HepG2 (cell line): Measurements from ENCODE around the gene HS2ST1.

Experiments
- CTCF ChIP-seq: sonication (generic); formaldehyde crosslinking; IDR thresholded peaks from 2 replicates; pipeline ENCODE4 v1.5.0; 2020; ENCODE audit warnings: mild to moderate bottlenecking, missing genetic modification reagents, moderate library complexity
- EHMT2 ChIP-seq: fragments of 200-600 bp; sonication (generic); IDR thresholded peaks from 2 replicates; pipeline ENCODE4 v1.7.0; 2017; ENCODE audit warnings: antibody characterized with exemption, low read depth, low read length, borderline replicate concordance
- PBX3 ChIP-seq: sonication (generic); formaldehyde crosslinking; IDR thresholded peaks from 2 replicates; pipeline ENCODE4 v1.8.1; 2023; ENCODE audit warnings: missing genetic modification reagents, inconsistent platforms, borderline replicate concordance
- PHF8 ChIP-seq: sonication (generic); formaldehyde crosslinking; IDR thresholded peaks from 2 replicates; pipeline ENCODE4 v1.5.0; 2020; ENCODE audit warnings: missing genetic modification reagents
- POLR2A ChIP-seq, 2 experiments: IDR thresholded peaks; 2 replicates each; pipeline ENCODE4 v1.6.1; 2011; ENCODE audit warnings: low read depth in 2 of 2, low read length in 2 of 2, mild to moderate bottlenecking in 1 of 2, moderate library complexity in 1 of 2; ENCODE audit not compliant: insufficient read depth in 1 of 2
- PTBP1 ChIP-seq: fragments of 200-400 bp; formaldehyde crosslinking; IDR thresholded peaks from 2 replicates; pipeline ENCODE4 v1.6.1; 2018; ENCODE audit warnings: low read length, low read depth; ENCODE audit not compliant: poor library complexity, severe bottlenecking
- STAT5B ChIP-seq: sonication (generic); formaldehyde crosslinking; IDR thresholded peaks from 2 replicates; pipeline ENCODE4 v1.4.0; 2020; ENCODE audit warnings: missing genetic modification reagents
- ZNF331 ChIP-seq: sonication (generic); formaldehyde crosslinking; IDR thresholded peaks from 2 replicates; pipeline ENCODE4 v1.4.0; 2020; ENCODE audit warnings: missing genetic modification reagents
- TF ChIP-seq, protein P1 (sequence below): sonication (generic); formaldehyde crosslinking; IDR thresholded peaks from 2 replicates; pipeline ENCODE4; 2020; ENCODE audit warnings: missing genetic modification reagents, mild to moderate bottlenecking, borderline replicate concordance
- TF ChIP-seq, protein P2 (sequence below): sonication (generic); formaldehyde crosslinking; IDR thresholded peaks from 2 replicates; pipeline ENCODE4 v1.4.0; 2020; ENCODE audit warnings: missing genetic modification reagents

DNA sequence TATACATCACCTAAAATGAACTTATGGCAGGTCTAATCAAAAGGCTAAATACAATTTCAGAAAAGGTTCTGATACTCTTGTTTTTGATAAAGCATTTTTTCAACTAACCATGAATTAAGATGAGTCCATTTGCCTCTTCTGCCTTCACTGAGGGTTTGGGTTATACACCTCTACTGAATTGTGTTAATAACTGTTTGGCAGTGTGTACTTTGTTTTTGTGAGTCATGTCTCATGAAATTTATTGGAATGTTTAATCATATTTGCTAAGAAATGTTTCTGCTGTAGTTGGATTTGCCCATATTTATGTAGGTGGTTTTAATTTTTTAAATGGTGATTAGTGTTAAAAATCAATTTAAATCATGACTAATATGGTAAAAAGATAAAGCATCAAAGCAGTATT lies 190.5 kb downstream of the HS2ST1 start:
- TF ChIP-seq ZNF331 (CRISPR knock-in tag) = no peak
- TF ChIP-seq CTCF = no peak
- TF ChIP-seq, protein P1, sequence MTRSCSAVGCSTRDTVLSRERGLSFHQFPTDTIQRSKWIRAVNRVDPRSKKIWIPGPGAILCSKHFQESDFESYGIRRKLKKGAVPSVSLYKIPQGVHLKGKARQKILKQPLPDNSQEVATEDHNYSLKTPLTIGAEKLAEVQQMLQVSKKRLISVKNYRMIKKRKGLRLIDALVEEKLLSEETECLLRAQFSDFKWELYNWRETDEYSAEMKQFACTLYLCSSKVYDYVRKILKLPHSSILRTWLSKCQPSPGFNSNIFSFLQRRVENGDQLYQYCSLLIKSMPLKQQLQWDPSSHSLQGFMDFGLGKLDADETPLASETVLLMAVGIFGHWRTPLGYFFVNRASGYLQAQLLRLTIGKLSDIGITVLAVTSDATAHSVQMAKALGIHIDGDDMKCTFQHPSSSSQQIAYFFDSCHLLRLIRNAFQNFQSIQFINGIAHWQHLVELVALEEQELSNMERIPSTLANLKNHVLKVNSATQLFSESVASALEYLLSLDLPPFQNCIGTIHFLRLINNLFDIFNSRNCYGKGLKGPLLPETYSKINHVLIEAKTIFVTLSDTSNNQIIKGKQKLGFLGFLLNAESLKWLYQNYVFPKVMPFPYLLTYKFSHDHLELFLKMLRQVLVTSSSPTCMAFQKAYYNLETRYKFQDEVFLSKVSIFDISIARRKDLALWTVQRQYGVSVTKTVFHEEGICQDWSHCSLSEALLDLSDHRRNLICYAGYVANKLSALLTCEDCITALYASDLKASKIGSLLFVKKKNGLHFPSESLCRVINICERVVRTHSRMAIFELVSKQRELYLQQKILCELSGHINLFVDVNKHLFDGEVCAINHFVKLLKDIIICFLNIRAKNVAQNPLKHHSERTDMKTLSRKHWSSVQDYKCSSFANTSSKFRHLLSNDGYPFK (CRISPR knock-in tag) = no peak
- no peak for TF ChIP-seq PHF8 (CRISPR knock-in tag)
- TF ChIP-seq STAT5B (CRISPR knock-in tag) = no peak
- no peak for TF ChIP-seq POLR2A (IDR thresholded peaks at IDR 0.05; ENCODE audit: insufficient read depth in 1 of 2, low read depth in 2 of 2, low read length in 2 of 2)
- TF ChIP-seq, protein P2, sequence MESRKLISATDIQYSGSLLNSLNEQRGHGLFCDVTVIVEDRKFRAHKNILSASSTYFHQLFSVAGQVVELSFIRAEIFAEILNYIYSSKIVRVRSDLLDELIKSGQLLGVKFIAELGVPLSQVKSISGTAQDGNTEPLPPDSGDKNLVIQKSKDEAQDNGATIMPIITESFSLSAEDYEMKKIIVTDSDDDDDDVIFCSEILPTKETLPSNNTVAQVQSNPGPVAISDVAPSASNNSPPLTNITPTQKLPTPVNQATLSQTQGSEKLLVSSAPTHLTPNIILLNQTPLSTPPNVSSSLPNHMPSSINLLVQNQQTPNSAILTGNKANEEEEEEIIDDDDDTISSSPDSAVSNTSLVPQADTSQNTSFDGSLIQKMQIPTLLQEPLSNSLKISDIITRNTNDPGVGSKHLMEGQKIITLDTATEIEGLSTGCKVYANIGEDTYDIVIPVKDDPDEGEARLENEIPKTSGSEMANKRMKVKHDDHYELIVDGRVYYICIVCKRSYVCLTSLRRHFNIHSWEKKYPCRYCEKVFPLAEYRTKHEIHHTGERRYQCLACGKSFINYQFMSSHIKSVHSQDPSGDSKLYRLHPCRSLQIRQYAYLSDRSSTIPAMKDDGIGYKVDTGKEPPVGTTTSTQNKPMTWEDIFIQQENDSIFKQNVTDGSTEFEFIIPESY (CRISPR knock-in tag) = no peak
- no peak for TF ChIP-seq PBX3
- TF ChIP-seq EHMT2 = no peak
- TF ChIP-seq PTBP1 = no peak
